IPS-18a (cell line): Measurements from ENCODE around the gene CSNK1G1.
"Not testable (repeated sequence)": the region's sequence is repeated elsewhere in the genome, so short reads cannot be mapped to it uniquely, and the experiment has no call there.

ENCODE experiments used
- H3K27ac ChIP-seq: one replicate; pipeline ENCODE4 v1.5.1; 2013; ENCODE audit warnings: low read length
- H3K27me3 ChIP-seq: one replicate; pipeline ENCODE4 v1.6.1; 2013; ENCODE audit warnings: mild to moderate bottlenecking, low read length; ENCODE audit not compliant: control insufficient read depth, insufficient read depth
- H3K36me3 ChIP-seq: one replicate; pipeline ENCODE4 v1.6.1; 2013; ENCODE audit warnings: low read depth, low read length; ENCODE audit not compliant: control insufficient read depth
- H3K4me1 ChIP-seq: one replicate; pipeline ENCODE4 v1.6.1; 2013; ENCODE audit warnings: low read depth, low read length; ENCODE audit not compliant: control insufficient read depth
- H3K4me3 ChIP-seq: one replicate; pipeline ENCODE4 v1.5.1; 2013; ENCODE audit warnings: low read length
- H3K9ac ChIP-seq: one replicate; pipeline ENCODE4 v1.6.1; 2013; ENCODE audit warnings: mild to moderate bottlenecking, low read length, moderate library complexity
- H3K9me3 ChIP-seq: one replicate; pipeline ENCODE4 v1.6.1; 2013; ENCODE audit warnings: low read depth, low read length; ENCODE audit not compliant: control insufficient read depth

CSNK1G1 gene

DNA sequence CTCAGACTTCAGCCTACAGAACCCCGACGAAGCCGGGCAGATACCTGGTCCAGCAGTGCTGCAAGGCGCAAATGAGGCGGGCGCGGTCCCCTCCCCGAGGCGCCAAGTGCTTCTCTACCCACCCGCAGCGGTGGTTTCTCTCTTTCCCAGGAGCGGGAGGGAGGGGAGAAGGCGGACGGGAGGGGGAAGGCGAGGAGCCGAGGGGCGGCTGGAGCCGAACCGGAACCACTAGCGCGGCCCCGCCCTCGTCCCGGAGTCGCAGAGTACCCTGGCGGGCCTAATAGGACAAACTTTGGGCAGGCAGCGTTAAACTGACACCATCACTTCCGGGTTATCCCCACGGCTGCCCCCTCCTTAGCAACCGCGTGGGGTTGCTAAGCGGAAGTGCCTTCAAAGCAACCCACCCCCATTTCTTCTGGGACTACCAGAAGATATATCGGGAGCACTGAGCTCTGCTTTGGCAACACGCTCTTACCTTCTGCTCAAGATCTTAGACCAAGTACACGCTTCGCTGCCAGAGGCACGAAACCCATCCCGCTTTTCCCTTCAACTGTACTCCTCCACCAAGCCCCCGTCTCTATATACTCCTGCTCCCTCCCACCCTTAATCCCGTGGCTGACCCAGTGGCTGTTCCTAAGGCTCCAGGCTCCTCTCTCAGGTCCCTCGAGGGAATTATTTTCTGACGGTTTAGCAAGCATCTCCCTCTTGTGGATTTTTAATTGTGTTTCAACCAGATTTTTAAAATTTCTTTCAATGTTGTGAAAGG is at the start of gene CSNK1G1:
Gene CSNK1G1, minus strand, starts transcription at position 230 of the 766 bp plus-strand sequence. CDS start 55,674 bp downstream, outside the sequence.
- H3K27ac ChIP-seq = peak within 1 kb of the TSS; percentile 31
- H3K9ac ChIP-seq = peak within 1 kb of the TSS; percentile 87
- H3K27me3 ChIP-seq = no peaks in the 10 kb centered on the region
- no peaks in the 10 kb centered on the region for H3K9me3 ChIP-seq
- no peaks in the 10 kb centered on the region for H3K36me3 ChIP-seq
- H3K4me3 ChIP-seq = peak within 1 kb of the TSS; percentile 95
- H3K4me1 ChIP-seq = peaks cover 9% of the 10 kb centered on the region

DNA sequence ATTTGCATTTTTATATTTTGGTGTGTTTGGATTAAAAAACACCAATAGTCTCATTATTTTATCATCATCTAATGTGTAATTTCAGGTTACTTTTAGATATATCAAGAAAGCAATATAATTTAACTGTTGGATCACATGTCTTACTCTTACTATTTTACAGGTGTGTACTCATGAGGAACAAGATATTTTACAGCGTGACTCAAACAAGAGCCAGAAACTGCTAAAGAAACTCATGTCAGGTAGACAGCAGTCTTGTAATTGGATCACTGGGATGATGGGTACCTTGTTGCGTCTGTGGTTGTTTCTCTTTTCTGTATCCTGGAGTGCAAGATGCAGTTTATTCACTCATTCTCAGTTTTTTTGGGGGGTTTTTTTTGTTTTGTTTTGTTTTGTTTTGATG is 44.6 kb upstream of the CSNK1G1 start:
- Histone ChIP-seq H3K9ac (no peak overlapping the region), H3K4me3 (no peak overlapping the region), H3K27me3 (no peaks in the 10 kb centered on the region), H3K36me3 (peaks cover 42% of the 10 kb centered on the region), H3K9me3 (no peaks in the 10 kb centered on the region), H3K4me1 (no peaks in the 10 kb centered on the region), H3K27ac (no peak overlapping the region)

DNA sequence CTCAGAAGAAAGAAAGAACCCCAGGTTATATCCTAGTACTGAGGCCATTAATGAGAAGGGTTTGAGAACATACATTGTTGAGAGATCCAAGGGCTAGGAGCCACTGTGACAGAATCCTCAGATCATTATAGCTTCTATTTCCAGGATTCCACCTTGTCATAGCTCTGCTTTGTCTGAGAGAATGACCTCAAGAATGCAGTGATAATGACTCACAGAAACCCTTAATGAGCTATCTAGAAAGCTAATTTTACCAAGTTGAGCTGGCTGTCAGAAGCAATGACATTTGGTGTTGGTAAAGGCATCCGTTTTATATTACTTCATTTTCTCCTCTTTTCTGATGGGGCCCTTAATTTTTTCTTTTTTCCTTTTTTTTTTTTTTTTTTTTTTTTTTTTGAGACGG is 42.6 kb upstream of the CSNK1G1 start:
- Histone ChIP-seq H3K27ac (no peak overlapping the region), H3K9me3 (no peaks in the 10 kb centered on the region), H3K9ac (no peak overlapping the region), H3K4me1 (no peaks in the 10 kb centered on the region), H3K4me3 (no peak overlapping the region), H3K27me3 (no peaks in the 10 kb centered on the region), H3K36me3 (peaks cover 40% of the 10 kb centered on the region)

DNA sequence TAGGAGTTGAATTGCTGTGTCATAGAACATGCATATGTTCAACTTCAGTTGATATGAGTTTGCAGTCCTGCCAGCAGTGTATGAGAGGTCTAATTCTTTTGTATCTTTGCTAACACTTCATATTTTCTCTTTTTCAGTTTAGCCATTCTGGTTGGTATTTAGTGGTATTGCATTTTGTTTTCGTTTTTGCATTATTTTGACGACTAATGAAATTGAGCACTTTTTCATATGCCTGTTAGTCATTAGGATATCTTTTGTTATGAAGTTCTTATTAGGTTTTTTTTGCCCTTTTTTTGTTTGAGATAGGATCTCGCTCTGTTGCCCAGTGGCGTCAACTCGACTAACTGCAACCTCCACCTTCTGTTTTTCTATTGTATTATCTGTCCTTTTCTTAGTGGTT is 40.8 kb upstream of the CSNK1G1 start:
- Histone ChIP-seq H3K36me3 (peaks cover 35% of the 10 kb centered on the region), H3K9ac (no peak overlapping the region), H3K27ac (no peak overlapping the region)

DNA sequence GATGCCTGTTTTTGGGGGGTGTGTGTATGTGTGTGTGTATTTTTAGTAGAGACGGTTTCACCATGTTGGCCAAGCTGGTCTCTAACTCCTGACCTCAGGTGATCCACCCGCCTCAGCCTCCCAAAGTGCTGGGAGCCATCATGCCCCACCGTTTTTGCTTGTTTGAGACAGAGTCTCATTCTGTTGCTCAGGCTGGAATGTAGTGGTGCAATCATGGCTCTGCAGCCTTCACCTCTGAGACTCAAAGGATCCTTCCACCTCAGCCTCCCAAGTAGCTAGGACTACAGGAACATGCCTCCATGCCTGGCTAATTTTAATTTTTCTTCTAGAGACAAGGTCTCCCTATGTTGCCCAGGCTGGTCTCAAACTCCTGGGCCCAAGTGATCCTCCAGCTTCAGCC is 36.5 kb upstream of the CSNK1G1 start:
- not testable (repeated sequence) for H3K4me1 ChIP-seq, H3K4me3 ChIP-seq, H3K27ac ChIP-seq, H3K9ac ChIP-seq, H3K27me3 ChIP-seq, H3K9me3 ChIP-seq
- peaks cover 14% of the 10 kb centered on the region for H3K36me3 ChIP-seq

More for the DNA sequence above, 40.8 kb upstream of the CSNK1G1 start:
- no peaks in the 10 kb centered on the region for H3K27me3 ChIP-seq
- no peaks in the 10 kb centered on the region for H3K9me3 ChIP-seq
- H3K4me3 ChIP-seq = no peak overlapping the region
- no peaks in the 10 kb centered on the region for H3K4me1 ChIP-seq

DNA sequence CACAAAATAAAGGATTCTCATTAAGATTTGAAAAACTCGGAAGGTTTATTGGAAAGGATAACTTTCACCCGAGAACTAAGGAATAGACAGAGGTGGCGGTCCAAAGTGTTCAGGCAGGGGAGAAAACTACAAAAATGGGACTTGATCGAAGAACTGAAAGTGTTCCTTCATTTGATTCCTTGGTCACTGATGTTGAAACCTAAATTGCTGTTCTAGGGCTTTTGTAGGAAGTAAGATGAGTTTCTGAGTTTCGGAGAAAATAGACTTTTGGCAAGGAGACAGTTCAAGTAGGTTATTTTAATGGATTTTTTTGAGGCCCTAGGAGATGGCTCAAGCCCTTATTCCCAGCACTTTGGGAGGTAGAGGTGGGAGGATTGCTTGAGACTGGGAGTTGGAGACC is 33.1 kb upstream of the CSNK1G1 start:
- H3K36me3 ChIP-seq = no peaks in the 10 kb centered on the region
- H3K27me3 ChIP-seq = no peaks in the 10 kb centered on the region
- H3K9me3 ChIP-seq = no peaks in the 10 kb centered on the region
- no peaks in the 10 kb centered on the region for H3K4me1 ChIP-seq
- peak overlapping the region; percentile 94 for H3K4me3 ChIP-seq
- no peak overlapping the region for H3K9ac ChIP-seq
- H3K27ac ChIP-seq = no peak overlapping the region

DNA sequence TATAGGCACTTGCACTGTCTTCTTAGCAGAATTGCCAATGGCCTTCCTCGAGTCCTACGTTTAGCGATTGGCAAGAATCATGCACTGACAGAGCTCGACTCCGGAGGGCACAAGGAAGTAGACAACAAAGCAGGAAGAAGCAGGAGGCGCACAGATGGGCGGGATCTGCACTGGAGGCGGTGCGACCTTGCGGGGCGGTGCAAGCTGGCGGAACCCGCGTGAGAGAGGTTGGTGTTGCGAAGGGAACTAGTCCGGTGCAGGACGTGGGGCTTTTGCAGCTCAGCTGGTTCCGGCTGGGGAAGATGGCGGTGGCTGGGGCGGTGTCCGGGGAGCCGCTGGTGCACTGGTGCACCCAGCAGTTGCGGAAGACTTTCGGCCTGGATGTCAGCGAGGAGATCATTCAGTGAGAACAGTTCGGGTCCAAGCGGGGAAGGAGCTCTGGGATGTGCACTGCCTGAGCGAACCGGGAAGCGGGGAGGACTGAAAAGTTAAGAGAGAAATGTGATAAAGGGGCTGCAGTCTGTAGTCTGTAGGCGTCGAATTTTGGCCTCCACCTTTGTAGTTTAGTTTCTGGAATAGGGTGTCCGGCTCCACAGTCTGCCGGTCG is 31.7 kb upstream of the CSNK1G1 start, which contains the start of gene TRIP4:
Gene TRIP4, plus strand, starts transcription at position 275 of the 607 bp plus-strand sequence. Its CDS starts 28 bp downstream, at position 303.
- H3K4me1 ChIP-seq = no peaks in the 10 kb centered on the region
- no peaks in the 10 kb centered on the region for H3K27me3 ChIP-seq
- no peaks in the 10 kb centered on the region for H3K36me3 ChIP-seq
- H3K4me3 ChIP-seq = peak within 1 kb of the TSS; percentile 94
- no peaks in the 10 kb centered on the region for H3K9me3 ChIP-seq
- H3K27ac ChIP-seq = peak within 1 kb of the TSS; percentile 64
- H3K9ac ChIP-seq = peak within 1 kb of the TSS; percentile 85

DNA sequence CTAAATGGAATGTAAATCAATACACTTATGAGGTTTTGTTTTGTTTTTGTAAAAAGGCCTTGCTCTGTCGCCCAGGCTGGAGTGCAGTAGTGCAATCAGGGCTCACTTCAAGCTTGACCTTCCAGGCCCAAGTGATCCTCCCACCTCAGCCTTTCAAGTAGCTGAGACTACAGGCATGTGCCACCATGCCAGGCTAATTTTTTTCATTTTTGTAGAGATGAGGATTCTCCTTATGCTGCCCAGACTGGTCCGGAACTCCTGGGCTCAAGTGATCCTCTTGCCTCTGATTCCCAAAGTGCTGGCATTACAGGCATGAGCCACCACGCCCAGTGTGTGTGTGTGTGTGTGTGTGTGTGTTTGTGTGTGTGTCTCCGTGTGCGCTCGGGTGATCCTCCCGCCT is 30.3 kb upstream of the CSNK1G1 start:
- Histone ChIP-seq H3K27me3 (no peaks in the 10 kb centered on the region), H3K9me3 (no peaks in the 10 kb centered on the region), H3K4me1 (peaks cover 4% of the 10 kb centered on the region), H3K4me3 (no peak overlapping the region), H3K9ac (no peak overlapping the region), H3K36me3 (no peaks in the 10 kb centered on the region), H3K27ac (no peak overlapping the region)

DNA sequence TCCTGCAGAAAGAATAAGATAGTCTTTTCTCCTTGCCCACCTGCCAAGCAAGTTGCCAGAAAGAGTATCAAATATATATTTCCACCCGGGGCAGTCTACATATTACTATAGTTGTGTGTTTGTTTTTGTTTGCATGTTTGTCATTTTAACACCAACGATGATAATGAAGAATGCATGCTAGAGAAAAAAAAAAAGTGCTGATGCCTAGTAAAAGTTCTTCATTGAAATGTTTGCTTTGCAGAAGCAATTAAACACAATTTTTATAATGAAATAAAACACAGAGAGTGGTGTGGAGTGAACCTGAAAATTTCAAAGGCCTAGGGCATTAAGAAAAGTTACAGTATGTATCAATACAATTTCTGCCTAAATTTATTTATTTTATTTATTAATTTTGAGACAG is 27.8 kb upstream of the CSNK1G1 start:
- no peak overlapping the region for H3K9ac ChIP-seq

DNA sequence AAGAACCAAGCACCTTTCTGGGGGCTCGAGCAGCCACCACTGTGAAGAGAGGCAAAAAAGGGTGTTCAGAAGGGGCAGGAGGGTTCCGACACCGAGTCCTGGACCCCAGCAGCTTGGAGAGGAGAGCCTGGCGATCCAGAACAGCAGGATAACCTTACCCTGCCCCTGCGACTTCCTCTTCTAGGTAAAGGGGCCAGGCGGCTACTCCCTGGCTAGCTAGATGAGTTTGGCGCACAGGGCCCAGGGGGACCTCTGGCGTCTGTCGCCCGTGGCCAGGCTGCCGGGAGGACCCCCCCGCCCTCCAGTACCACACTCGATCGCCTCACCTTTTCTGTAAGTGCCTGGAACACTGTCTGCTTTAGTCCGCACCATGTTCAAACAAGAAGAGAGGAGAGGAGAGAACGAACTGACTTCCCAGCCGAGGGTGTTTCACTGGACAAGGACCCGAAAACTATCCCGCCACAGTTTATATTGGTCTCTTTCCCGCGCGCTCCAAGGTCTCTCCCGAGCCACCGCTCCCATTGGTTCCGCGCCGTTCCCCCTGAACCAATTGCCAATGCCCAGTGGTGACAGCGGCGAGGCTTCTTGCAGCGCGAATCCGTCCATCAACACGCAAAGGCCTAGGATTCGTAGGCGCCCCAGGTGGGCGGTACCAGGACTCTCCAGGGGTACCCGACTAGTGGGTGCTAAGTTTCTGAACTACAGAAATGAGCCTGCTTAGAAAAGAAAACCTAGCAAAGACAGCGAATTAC is 25.2 kb upstream of the CSNK1G1 start, which contains the start of gene PCLAF:
Gene PCLAF, minus strand, starts transcription at position 442 of the 752 bp plus-strand sequence. Its CDS starts 70 bp downstream, at position 372.
- peaks cover 8% of the 10 kb centered on the region for H3K4me1 ChIP-seq
- peaks cover 7% of the 10 kb centered on the region for H3K36me3 ChIP-seq
- peak within 1 kb of the TSS; percentile 6 for H3K27ac ChIP-seq
- peak within 1 kb of the TSS; percentile 84 for H3K9ac ChIP-seq
- H3K4me3 ChIP-seq = peak within 1 kb of the TSS; percentile 80
- no peaks in the 10 kb centered on the region for H3K27me3 ChIP-seq
- no peaks in the 10 kb centered on the region for H3K9me3 ChIP-seq

More for the DNA sequence above, 27.8 kb upstream of the CSNK1G1 start:
- Histone ChIP-seq H3K36me3 (no peaks in the 10 kb centered on the region), H3K27ac (no peak overlapping the region), H3K9me3 (no peaks in the 10 kb centered on the region), H3K4me1 (peaks cover 8% of the 10 kb centered on the region), H3K4me3 (no peak overlapping the region), H3K27me3 (no peaks in the 10 kb centered on the region)

DNA sequence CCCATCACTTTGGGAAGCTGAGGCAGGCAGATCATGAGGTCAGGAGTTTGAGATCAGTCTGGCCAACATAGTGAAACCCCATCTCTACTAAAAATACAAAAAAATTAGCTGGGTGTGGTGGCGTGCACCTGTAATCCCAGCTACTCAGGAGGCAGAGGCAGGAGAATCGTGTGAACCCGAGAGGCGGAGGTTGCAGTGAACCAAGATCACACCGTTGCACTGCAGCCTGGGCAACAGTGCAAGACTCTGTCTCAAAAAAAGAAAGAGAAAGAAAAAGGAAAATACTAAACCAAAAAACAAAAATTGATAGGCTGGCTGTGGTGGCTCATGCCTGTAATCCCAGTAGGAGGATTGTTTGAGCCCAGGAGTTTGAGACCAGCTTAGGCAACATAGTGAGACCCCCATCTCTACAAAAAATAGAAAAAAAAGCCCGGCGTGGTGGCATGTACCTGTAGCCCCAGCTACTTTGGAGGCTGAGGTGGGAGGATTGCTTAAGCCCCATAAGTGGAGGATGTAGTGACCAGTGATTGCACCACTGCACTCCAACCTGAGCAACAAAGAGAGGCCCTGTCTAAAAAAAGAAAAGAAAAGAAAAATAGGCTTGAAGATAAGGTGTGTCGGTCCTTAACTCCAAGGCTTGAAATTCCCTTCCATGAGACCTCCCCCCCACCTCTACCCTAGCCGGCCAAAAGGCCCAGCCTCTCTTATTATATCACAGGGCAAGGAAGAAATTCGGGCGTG is 24.3 kb upstream of the CSNK1G1 start:
- not testable (repeated sequence) for H3K4me1 ChIP-seq, H3K27ac ChIP-seq, H3K27me3 ChIP-seq, H3K9me3 ChIP-seq
- Histone ChIP-seq H3K4me3 (peak overlapping the region; percentile 80), H3K9ac (peak overlapping the region; percentile 84), H3K36me3 (peaks cover 15% of the 10 kb centered on the region)
